Vagina (tissue), 2 donors: ENCODE measurements around the gene SELENON.

Source experiments
- POLR2A ChIP-seq, 2 donors: fragments of 450-650 bp; IDR thresholded peaks; one replicate each; pipeline ENCODE4 v1.6.1; 2017; ENCODE audit warnings: antibody characterized with exemption in 2 of 2, mild to moderate bottlenecking in 2 of 2, moderate library complexity in 2 of 2
- POLR2AphosphoS5 ChIP-seq, 2 donors: sonication (generic); formaldehyde crosslinking; IDR thresholded peaks; one replicate each; pipeline ENCODE4 v1.9.0; 2017; ENCODE audit warnings: antibody characterized with exemption in 2 of 2, mild to moderate bottlenecking in 2 of 2, low read depth in 1 of 2; ENCODE audit not compliant: insufficient read depth in 1 of 2
- TF ChIP-seq, protein P1 (sequence below), 3 experiments: fragments of 450-650 bp in 2 of 3; fragments of 200-600 bp in 1 of 3; sonication (generic) in 1 of 3; IDR thresholded peaks; one replicate each; pipeline ENCODE4 v1.5.1; 2017 to 2019; ENCODE audit warnings: antibody characterized with exemption in 3 of 3, mild to moderate bottlenecking in 2 of 3, moderate library complexity in 2 of 3

DNA sequence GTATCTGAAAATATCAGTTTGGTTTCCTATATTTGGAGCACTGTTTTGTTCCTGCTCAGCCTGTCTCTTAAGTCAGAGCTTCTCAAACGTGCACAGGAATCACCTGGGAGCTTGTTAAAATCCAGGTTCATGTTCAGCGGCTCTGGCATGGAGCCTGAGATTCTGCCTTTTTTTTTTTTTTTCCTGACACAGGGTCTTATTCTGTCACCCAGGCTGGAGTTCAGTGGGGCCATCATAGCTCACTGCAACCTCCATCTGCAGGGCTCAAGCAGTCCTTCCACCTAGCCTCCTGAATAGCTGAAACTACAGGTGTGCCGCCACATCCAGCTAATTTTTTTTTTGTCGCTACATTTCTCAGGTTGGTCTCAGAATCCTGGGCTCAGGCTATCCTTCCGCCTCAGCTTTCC, 12.2 kb upstream of the SELENON start:
- TF ChIP-seq, protein P1, sequence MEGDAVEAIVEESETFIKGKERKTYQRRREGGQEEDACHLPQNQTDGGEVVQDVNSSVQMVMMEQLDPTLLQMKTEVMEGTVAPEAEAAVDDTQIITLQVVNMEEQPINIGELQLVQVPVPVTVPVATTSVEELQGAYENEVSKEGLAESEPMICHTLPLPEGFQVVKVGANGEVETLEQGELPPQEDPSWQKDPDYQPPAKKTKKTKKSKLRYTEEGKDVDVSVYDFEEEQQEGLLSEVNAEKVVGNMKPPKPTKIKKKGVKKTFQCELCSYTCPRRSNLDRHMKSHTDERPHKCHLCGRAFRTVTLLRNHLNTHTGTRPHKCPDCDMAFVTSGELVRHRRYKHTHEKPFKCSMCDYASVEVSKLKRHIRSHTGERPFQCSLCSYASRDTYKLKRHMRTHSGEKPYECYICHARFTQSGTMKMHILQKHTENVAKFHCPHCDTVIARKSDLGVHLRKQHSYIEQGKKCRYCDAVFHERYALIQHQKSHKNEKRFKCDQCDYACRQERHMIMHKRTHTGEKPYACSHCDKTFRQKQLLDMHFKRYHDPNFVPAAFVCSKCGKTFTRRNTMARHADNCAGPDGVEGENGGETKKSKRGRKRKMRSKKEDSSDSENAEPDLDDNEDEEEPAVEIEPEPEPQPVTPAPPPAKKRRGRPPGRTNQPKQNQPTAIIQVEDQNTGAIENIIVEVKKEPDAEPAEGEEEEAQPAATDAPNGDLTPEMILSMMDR (IDR thresholded peaks at IDR 0.05) = no peak
- TF ChIP-seq POLR2A (IDR thresholded peaks at IDR 0.05) (no peak), POLR2AphosphoS5 (IDR thresholded peaks at IDR 0.05; ENCODE audit: insufficient read depth in 1 of 2, low read depth in 1 of 2) (no peak)
